ENCODE results near the gene ACOXL.

- TF ChIP-seq EZH2 (IDR thresholded peaks at IDR 0.05; ENCODE audit: low read depth, low read length, severe bottlenecking) (no peak), CTBP2 (IDR thresholded peaks at IDR 0.05; ENCODE audit: borderline replicate concordance, insufficient read depth, insufficient read length, low read length) (no peak), POLR2AphosphoS5 (IDR thresholded peaks at IDR 0.05; ENCODE audit: low read depth, low read length) (no peak), POLR2A (IDR thresholded peaks at IDR 0.05; ENCODE audit: control extremely low read depth in 1 of 2, low read depth in 2 of 2, low read length in 2 of 2) (peak in 1 of 2 experiments; percentile 31; a peak in 1 of 3 replicates), CTCF (IDR thresholded peaks at IDR 0.05; ENCODE audit: control extremely low read depth in 1 of 3, insufficient read depth in 1 of 3, low read depth in 1 of 3, low read length in 3 of 3) (no peak), RFX5 (IDR thresholded peaks at IDR 0.05; ENCODE audit: borderline replicate concordance, low read depth, low read length) (no peak), CREB1 (IDR thresholded peaks at IDR 0.05) (no peak), TAF1 (IDR thresholded peaks at IDR 0.05; ENCODE audit: low read depth, low read length) (no peak), FOSL1 (IDR thresholded peaks at IDR 0.05; ENCODE audit: insufficient read depth, low read depth, low read length) (no peak), RNF2 (IDR thresholded peaks at IDR 0.05; ENCODE audit: borderline replicate concordance, low read depth, low read length, missing control alignments, poor library complexity, severe bottlenecking) (no peak)
- TF ChIP-seq, protein P1, sequence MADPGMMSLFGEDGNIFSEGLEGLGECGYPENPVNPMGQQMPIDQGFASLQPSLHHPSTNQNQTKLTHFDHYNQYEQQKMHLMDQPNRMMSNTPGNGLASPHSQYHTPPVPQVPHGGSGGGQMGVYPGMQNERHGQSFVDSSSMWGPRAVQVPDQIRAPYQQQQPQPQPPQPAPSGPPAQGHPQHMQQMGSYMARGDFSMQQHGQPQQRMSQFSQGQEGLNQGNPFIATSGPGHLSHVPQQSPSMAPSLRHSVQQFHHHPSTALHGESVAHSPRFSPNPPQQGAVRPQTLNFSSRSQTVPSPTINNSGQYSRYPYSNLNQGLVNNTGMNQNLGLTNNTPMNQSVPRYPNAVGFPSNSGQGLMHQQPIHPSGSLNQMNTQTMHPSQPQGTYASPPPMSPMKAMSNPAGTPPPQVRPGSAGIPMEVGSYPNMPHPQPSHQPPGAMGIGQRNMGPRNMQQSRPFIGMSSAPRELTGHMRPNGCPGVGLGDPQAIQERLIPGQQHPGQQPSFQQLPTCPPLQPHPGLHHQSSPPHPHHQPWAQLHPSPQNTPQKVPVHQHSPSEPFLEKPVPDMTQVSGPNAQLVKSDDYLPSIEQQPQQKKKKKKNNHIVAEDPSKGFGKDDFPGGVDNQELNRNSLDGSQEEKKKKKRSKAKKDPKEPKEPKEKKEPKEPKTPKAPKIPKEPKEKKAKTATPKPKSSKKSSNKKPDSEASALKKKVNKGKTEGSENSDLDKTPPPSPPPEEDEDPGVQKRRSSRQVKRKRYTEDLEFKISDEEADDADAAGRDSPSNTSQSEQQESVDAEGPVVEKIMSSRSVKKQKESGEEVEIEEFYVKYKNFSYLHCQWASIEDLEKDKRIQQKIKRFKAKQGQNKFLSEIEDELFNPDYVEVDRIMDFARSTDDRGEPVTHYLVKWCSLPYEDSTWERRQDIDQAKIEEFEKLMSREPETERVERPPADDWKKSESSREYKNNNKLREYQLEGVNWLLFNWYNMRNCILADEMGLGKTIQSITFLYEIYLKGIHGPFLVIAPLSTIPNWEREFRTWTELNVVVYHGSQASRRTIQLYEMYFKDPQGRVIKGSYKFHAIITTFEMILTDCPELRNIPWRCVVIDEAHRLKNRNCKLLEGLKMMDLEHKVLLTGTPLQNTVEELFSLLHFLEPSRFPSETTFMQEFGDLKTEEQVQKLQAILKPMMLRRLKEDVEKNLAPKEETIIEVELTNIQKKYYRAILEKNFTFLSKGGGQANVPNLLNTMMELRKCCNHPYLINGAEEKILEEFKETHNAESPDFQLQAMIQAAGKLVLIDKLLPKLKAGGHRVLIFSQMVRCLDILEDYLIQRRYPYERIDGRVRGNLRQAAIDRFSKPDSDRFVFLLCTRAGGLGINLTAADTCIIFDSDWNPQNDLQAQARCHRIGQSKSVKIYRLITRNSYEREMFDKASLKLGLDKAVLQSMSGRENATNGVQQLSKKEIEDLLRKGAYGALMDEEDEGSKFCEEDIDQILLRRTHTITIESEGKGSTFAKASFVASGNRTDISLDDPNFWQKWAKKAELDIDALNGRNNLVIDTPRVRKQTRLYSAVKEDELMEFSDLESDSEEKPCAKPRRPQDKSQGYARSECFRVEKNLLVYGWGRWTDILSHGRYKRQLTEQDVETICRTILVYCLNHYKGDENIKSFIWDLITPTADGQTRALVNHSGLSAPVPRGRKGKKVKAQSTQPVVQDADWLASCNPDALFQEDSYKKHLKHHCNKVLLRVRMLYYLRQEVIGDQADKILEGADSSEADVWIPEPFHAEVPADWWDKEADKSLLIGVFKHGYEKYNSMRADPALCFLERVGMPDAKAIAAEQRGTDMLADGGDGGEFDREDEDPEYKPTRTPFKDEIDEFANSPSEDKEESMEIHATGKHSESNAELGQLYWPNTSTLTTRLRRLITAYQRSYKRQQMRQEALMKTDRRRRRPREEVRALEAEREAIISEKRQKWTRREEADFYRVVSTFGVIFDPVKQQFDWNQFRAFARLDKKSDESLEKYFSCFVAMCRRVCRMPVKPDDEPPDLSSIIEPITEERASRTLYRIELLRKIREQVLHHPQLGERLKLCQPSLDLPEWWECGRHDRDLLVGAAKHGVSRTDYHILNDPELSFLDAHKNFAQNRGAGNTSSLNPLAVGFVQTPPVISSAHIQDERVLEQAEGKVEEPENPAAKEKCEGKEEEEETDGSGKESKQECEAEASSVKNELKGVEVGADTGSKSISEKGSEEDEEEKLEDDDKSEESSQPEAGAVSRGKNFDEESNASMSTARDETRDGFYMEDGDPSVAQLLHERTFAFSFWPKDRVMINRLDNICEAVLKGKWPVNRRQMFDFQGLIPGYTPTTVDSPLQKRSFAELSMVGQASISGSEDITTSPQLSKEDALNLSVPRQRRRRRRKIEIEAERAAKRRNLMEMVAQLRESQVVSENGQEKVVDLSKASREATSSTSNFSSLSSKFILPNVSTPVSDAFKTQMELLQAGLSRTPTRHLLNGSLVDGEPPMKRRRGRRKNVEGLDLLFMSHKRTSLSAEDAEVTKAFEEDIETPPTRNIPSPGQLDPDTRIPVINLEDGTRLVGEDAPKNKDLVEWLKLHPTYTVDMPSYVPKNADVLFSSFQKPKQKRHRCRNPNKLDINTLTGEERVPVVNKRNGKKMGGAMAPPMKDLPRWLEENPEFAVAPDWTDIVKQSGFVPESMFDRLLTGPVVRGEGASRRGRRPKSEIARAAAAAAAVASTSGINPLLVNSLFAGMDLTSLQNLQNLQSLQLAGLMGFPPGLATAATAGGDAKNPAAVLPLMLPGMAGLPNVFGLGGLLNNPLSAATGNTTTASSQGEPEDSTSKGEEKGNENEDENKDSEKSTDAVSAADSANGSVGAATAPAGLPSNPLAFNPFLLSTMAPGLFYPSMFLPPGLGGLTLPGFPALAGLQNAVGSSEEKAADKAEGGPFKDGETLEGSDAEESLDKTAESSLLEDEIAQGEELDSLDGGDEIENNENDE (IDR thresholded peaks at IDR 0.05; ENCODE audit: insufficient replicate concordance, low read length) = no peak
Observed at GRCh38 chr2:110772383-110772755, 40.0 kb downstream of the ACOXL start.
